IMR-90 (cell line): ENCODE measurements around the gene DDX10.

ENCODE experiments used
- CTCF ChIP-seq: conservative IDR thresholded peaks from 2 replicates; pipeline ENCODE4 v1.5.1; 2012; ENCODE audit warnings: mild to moderate bottlenecking, low read depth, low read length, improper control_type of control experiment
- ELK1 ChIP-seq: fragments of 150-350 bp; IDR thresholded peaks from 2 replicates; pipeline ENCODE4 v1.6.1; 2016; ENCODE audit warnings: low read depth, mild to moderate bottlenecking, low read length, moderate library complexity, borderline replicate concordance
- MAFK ChIP-seq: IDR thresholded peaks from 2 replicates; pipeline ENCODE4 v1.6.1; 2012; ENCODE audit warnings: low read depth, low read length, improper control_type of control experiment
- RAD21 ChIP-seq: IDR thresholded peaks from 2 replicates; pipeline ENCODE4 v1.6.1; 2012; ENCODE audit warnings: low read length, improper control_type of control experiment

GRCh38 chr11:108624196-108624925 is 40.5 kb upstream of the DDX10 start:
- TF ChIP-seq CTCF = no peak
- TF ChIP-seq MAFK = no peak
- TF ChIP-seq RAD21 = no peak
- TF ChIP-seq ELK1 = no peak
